Measurements from ENCODE around the gene MAPRE3.
A peak's percentile ranks its signal among the peaks of the same experiment; 100 is the strongest.

Gene MAPRE3

GRCh38 chr2:26940001-26940400 is 30.4 kb upstream of the MAPRE3 start:
- no peak overlapping the region for H3K27ac ChIP-seq
- H3K4me3 ChIP-seq = no peak overlapping the region
- DNase-seq (ENCODE audit: low spot score) = no peak
- no peak for TF ChIP-seq CTCF (IDR thresholded peaks at IDR 0.05)

- no peak overlapping the region for H3K4me3 ChIP-seq
- no peak for DNase-seq (ENCODE audit: low spot score)
- H3K27ac ChIP-seq = no peak overlapping the region
- no peak for TF ChIP-seq CTCF (IDR thresholded peaks at IDR 0.05)
Observed at GRCh38 chr2:26941486-26941885, 29.0 kb upstream of the MAPRE3 start.

- Histone ChIP-seq H3K4me3 (no peak overlapping the region), H3K27ac (no peak overlapping the region)
- no peak for DNase-seq (ENCODE audit: low spot score)
- TF ChIP-seq CTCF (IDR thresholded peaks at IDR 0.05) = peak; percentile 71
Observed at GRCh38 chr2:26942543-26943295, 27.7 kb upstream of the MAPRE3 start.

GRCh38 chr2:26945991-26946750 is 24.3 kb upstream of the MAPRE3 start:
- TF ChIP-seq CTCF (IDR thresholded peaks at IDR 0.05) = no peak
- H3K27ac ChIP-seq = no peak overlapping the region
- no peak overlapping the region for H3K4me3 ChIP-seq
- DNase-seq (ENCODE audit: low spot score) = no peak

- no peak for DNase-seq (ENCODE audit: low spot score)
- H3K4me3 ChIP-seq = no peak overlapping the region
- H3K27ac ChIP-seq = no peak overlapping the region
- TF ChIP-seq CTCF (IDR thresholded peaks at IDR 0.05) = no peak
Observed at GRCh38 chr2:26946841-26947784, 23.3 kb upstream of the MAPRE3 start.

- no peak for DNase-seq (ENCODE audit: low spot score)
- TF ChIP-seq CTCF (IDR thresholded peaks at IDR 0.05) = no peak
- no peak overlapping the region for H3K27ac ChIP-seq
- H3K4me3 ChIP-seq = no peak overlapping the region
Observed at GRCh38 chr2:26948800-26949199, 21.6 kb upstream of the MAPRE3 start.
